Lower leg skin (tissue), 4 donors: Measurements from ENCODE around the gene KIAA0825. TPM values are rescaled to one million over a fixed set of nuclear protein-coding genes. Genes with fewer than 3 reads are reported as not detected.
A peak's percentile ranks its signal among the peaks of the same experiment; 100 is the strongest.
"Not testable (repeated sequence)": the region's sequence is repeated elsewhere in the genome, so short reads cannot be mapped to it uniquely, and the experiment has no call there.

Experiments used
- DNase-seq, 2 donors: peaks; one replicate each; pipeline ENCODE4 v3.0.0-alpha.2; 2019; ENCODE audit warnings: low spot score in 2 of 2
- H3K4me3 ChIP-seq: fragments of 200-600 bp; sonication (generic); 2 replicates; pipeline ENCODE4 v1.5.1; 2017; ENCODE audit warnings: mild to moderate bottlenecking, low read depth; ENCODE audit not compliant: poor library complexity, severe bottlenecking
- POLR2A ChIP-seq, 2 donors: fragments of 450-650 bp; IDR thresholded peaks; one replicate each; pipeline ENCODE4 v1.6.1; 2016 to 2017; ENCODE audit warnings: antibody characterized with exemption in 2 of 2, mild to moderate bottlenecking in 1 of 2, moderate library complexity in 1 of 2
- WGBS, 2 donors: methylation state at CpG; one replicate each; pipeline ENCODE4 v1.1.5; 2018; 5-methylcytosine and 5-hydroxymethylcytosine counted together
- intact Hi-C: fragments of 100-400 bp; cut with DNase I; formaldehyde crosslinking; loops from one replicate; pipeline ENCODE4 v1.15.0; 2023; ENCODE audit warnings: low total_unique reads
- total RNA-seq, 4 donors: library from RNA; depleted of rRNA; stranded (reverse); fragments of >200 nt; gene quantifications; one replicate each; pipeline ENCODE4 v1.1.0, GENCODE V29; 2016
- TF ChIP-seq, protein P1 (sequence below), 3 donors: fragments of 450-650 bp; IDR thresholded peaks; one replicate each; pipeline ENCODE4 v1.5.1; 2016; ENCODE audit warnings: antibody characterized with exemption in 3 of 3, mild to moderate bottlenecking in 3 of 3, moderate library complexity in 2 of 3

KIAA0825 gene
- total RNA-seq, 4 donors from 2014 or later, result 1.6 to 3.4 (median 2.5) TPM

DNA sequence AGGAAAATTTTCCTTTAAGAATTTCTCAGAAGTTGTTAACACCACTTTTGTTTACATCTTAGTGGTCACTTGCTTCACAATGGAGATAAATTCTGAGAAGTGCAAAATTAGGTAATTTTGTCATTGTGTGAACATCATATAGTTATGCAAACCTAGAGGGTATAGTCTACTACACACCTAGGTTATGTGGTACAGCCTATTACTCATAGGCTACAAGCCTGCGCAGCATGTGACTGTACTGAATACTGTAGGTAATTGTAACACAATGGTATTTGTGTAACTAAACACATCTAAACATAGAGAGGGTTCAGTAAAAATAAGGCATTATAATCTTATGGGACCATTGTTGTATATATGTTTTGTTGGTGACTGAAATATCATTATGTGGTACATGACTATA, 488.3 kb downstream of the KIAA0825 start:
- DNase-seq, result no peak
- intact Hi-C loops, result no loop called here
- WGBS, 2 donors, result 94 to 100% methylated on average over 1 of the region's 1 CpG
- no peak overlapping the region for H3K4me3 ChIP-seq
- TF ChIP-seq, protein P1, sequence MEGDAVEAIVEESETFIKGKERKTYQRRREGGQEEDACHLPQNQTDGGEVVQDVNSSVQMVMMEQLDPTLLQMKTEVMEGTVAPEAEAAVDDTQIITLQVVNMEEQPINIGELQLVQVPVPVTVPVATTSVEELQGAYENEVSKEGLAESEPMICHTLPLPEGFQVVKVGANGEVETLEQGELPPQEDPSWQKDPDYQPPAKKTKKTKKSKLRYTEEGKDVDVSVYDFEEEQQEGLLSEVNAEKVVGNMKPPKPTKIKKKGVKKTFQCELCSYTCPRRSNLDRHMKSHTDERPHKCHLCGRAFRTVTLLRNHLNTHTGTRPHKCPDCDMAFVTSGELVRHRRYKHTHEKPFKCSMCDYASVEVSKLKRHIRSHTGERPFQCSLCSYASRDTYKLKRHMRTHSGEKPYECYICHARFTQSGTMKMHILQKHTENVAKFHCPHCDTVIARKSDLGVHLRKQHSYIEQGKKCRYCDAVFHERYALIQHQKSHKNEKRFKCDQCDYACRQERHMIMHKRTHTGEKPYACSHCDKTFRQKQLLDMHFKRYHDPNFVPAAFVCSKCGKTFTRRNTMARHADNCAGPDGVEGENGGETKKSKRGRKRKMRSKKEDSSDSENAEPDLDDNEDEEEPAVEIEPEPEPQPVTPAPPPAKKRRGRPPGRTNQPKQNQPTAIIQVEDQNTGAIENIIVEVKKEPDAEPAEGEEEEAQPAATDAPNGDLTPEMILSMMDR (IDR thresholded peaks at IDR 0.05), result no peak
- TF ChIP-seq POLR2A (IDR thresholded peaks at IDR 0.05), result no peak

DNA sequence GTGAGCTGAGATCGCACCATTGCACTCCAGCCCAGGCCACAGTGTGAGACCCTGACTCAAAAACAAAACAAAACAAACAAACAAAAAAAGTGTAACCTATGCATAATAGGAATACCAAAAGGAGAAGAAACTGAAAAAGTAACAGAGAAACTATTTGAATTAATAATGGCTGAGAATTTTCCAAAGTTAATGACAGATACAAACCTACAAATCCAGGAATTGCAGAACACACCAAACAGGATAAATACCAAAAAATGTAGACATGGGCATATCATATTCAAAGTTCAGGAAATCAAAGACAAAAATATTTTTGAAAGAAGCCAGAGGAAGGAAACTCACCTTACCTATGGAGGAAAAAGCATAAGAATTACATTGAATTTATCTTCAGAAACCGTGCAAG, 493.3 kb downstream of the KIAA0825 start:
- no peak for DNase-seq
- 87% methylated on average over 2 of the region's 2 CpGs for WGBS, 2 donors
- no peak for TF ChIP-seq POLR2A (IDR thresholded peaks at IDR 0.05)
- TF ChIP-seq, protein P1 (IDR thresholded peaks at IDR 0.05), result no peak
- intact Hi-C loops, result no loop called here
- no peak overlapping the region for H3K4me3 ChIP-seq

DNA sequence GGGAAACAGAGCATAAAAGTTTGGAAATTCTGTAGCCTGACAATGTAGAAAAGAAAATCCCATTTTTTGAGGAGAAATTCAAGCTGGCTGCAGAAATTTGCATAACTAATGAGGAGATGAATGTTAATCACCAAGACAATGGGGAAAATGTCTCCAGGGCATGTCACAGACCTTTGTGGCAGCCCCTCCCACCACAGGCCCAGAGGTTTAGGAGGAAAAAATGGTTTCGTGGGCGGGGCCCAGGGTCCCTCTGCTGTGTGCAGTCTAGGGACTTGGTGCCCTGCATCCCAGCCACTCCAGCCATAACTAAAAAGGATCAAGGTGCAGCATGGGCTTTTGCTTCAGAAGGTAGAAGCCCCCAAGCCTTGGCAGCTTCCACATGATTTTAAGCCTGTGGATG, 502.1 kb downstream of the KIAA0825 start:
- DNase-seq, H3K4me3 ChIP-seq, intact Hi-C loops: not testable (repeated sequence)
- 88% methylated on average over 2 of the region's 2 CpGs for WGBS, 2 donors

DNA sequence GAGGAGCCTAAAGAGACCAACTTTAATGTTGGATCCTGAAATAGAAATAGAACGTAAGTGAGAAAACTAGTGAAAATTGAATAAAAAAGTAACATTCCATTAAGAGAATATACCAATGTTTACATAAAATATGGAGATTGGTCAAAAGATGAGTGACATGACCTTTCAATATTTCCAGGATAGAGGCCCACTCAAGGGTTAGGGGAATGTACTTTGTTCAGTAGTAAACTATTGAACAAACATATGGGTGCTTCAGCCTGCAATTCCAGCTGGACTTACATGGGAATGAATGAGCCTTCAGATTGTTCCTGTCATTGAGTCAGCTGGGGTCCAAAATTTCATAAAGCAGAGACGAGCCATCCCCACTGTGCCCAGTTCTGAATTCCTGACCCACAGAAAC, 505.3 kb downstream of the KIAA0825 start:
- TF ChIP-seq, protein P1 (IDR thresholded peaks at IDR 0.05), result no peak
- WGBS, 2 donors, result 87 to 90% methylated on average over 2 of the region's 2 CpGs
- intact Hi-C loops, result no loop called here
- no peak overlapping the region for H3K4me3 ChIP-seq
- no peak for DNase-seq

DNA sequence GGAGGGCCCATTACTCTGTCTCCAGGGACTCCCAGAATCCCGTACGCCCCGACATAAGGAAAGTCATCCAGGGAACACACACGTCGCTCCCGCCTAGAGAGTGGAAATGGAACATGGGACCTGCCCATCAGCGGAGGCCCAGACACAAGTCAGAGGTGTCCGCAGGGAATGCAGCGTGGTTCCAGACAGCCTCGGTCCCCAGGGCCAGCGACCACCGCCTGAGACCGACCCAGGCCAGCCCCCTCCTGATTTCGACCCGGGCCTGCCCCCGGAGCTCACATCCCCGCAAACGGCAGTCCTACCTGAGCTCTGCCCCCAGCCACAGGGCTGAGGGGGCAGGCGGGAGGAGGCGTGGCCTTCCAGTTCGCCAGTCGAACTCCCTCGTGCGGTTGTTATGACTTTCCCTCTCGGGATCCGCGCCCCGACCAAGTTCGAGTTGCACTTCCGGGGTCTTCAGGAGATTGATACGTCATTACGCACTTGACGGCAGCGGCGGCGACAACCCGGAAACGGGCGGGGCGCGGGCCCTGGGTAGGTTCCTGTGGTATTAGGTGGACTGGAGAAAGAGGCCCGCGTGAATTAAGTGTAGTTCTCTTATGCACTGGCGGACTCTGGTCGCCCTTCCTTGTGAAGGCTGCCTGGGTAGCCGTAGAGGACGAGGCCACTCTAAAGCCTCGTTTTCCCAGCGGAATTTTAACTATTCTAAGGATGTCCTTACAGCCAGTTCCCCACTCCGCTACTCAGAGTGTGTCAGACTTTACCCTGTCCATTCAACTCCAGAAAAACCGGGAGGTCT, 507.0 kb downstream of the KIAA0825 start:
- peak; percentile 96 to 99 for DNase-seq
- TF ChIP-seq, protein P1 (IDR thresholded peaks at IDR 0.05), result no peak
- TF ChIP-seq POLR2A (IDR thresholded peaks at IDR 0.05), result no peak
- H3K4me3 ChIP-seq, result peak overlapping the region; percentile 68
- intact Hi-C loops, result no loop called here
- 2 to 4% methylated on average over 32 to 50 of the region's 51 CpGs for WGBS, 2 donors

DNA sequence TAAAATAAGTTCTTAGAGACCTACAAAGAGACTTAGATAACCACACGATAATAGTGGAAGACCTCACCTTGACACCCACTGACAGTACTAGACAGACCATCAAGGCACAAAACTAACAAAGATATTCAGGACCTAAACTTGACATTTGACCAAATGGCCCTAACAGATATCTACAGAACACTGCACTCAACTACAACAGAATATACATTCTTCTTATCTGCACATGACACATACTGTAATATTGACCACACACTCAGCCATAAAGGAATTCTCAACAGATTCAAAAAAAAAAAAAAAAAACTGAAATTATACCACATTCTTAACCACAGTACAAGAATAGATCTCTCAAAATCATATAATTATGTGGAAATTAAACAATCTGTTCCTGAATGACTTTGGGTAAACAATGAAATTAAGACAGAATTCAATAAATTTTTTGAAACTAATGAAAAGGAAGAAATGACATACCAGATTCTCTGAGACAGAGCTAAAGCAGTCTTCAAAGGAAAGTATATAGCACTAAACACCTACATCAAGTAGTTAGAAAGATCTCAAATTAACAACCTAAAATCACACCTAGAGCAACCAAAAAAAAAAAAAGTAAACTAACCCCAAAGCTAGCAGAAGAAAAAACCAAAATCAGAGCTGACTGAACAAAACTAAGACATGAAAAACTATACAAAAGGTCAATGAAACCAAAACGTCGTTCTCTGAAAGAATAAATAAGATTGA, 514.7 kb downstream of the KIAA0825 start:
- TF ChIP-seq POLR2A (IDR thresholded peaks at IDR 0.05), result no peak
- TF ChIP-seq, protein P1 (IDR thresholded peaks at IDR 0.05), result no peak
- DNase-seq, result no peak
- no peak overlapping the region for H3K4me3 ChIP-seq
- WGBS, 2 donors, result 88 to 89% methylated on average over 3 of the region's 3 CpGs
- intact Hi-C loops, result no loop called here
